ENCODE data around the gene ADCY5.

- TF ChIP-seq, protein P1, sequence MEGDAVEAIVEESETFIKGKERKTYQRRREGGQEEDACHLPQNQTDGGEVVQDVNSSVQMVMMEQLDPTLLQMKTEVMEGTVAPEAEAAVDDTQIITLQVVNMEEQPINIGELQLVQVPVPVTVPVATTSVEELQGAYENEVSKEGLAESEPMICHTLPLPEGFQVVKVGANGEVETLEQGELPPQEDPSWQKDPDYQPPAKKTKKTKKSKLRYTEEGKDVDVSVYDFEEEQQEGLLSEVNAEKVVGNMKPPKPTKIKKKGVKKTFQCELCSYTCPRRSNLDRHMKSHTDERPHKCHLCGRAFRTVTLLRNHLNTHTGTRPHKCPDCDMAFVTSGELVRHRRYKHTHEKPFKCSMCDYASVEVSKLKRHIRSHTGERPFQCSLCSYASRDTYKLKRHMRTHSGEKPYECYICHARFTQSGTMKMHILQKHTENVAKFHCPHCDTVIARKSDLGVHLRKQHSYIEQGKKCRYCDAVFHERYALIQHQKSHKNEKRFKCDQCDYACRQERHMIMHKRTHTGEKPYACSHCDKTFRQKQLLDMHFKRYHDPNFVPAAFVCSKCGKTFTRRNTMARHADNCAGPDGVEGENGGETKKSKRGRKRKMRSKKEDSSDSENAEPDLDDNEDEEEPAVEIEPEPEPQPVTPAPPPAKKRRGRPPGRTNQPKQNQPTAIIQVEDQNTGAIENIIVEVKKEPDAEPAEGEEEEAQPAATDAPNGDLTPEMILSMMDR (IDR thresholded peaks at IDR 0.05; ENCODE audit: borderline replicate concordance, extremely low read depth, low read length, poor library complexity, severe bottlenecking), result no peak
- no peak for TF ChIP-seq EZH2 (IDR thresholded peaks at IDR 0.05; ENCODE audit: borderline replicate concordance, low read depth, low read length, severe bottlenecking)
These were observed 161.6 kb downstream of the ADCY5 start for GRCh38 chr3:123287051-123287961.
